ENCODE data around the gene PTPRD.

- no peak for TF ChIP-seq EZH2 (IDR thresholded peaks at IDR 0.05)
- no peak for TF ChIP-seq CTCF (IDR thresholded peaks at IDR 0.05 in 2 of 3, conservative IDR thresholded peaks at IDR 0.05 in 1 of 3; ENCODE audit: borderline replicate concordance in 1 of 3, insufficient read depth in 1 of 3, low read depth in 2 of 3, low read length in 2 of 3)
- no peak for TF ChIP-seq POLR2A (IDR thresholded peaks at IDR 0.05; ENCODE audit: borderline replicate concordance, extremely low read depth, insufficient read depth, insufficient read length)
- TF ChIP-seq CBX3 (IDR thresholded peaks at IDR 0.05; ENCODE audit: low read depth) = no peak
- no peak for TF ChIP-seq REST (IDR thresholded peaks at IDR 0.05; ENCODE audit: low read depth)
- TF ChIP-seq FOSL1 (IDR thresholded peaks at IDR 0.05; ENCODE audit: low read depth) = no peak
- TF ChIP-seq POLR2AphosphoS5 (IDR thresholded peaks at IDR 0.05; ENCODE audit: low read depth, low read length) = no peak
- no peak for TF ChIP-seq RAD21 (IDR thresholded peaks at IDR 0.05; ENCODE audit: low read depth)
- TF ChIP-seq CEBPB (IDR thresholded peaks at IDR 0.05; ENCODE audit: low read depth) = no peak
- no peak for TF ChIP-seq MAX (IDR thresholded peaks at IDR 0.05)
Observed at GRCh38 chr9:8329561-8330283, 2283.1 kb downstream of the PTPRD start.
